HG03066 (cell line): Measurements from ENCODE around the gene PAXX.
A peak's percentile ranks its signal among the peaks of the same experiment; 100 is the strongest.
"Not testable (repeated sequence)": the region's sequence is repeated elsewhere in the genome, so short reads cannot be mapped to it uniquely, and the experiment has no call there.

ENCODE experiments used
- ATAC-seq: cut with Tn5 transposase; IDR thresholded peaks from one replicate; pipeline ENCODE4 v1.9.1; 2021; ENCODE audit warnings: low read depth; ENCODE audit not compliant: unreplicated experiment

PAXX gene

DNA sequence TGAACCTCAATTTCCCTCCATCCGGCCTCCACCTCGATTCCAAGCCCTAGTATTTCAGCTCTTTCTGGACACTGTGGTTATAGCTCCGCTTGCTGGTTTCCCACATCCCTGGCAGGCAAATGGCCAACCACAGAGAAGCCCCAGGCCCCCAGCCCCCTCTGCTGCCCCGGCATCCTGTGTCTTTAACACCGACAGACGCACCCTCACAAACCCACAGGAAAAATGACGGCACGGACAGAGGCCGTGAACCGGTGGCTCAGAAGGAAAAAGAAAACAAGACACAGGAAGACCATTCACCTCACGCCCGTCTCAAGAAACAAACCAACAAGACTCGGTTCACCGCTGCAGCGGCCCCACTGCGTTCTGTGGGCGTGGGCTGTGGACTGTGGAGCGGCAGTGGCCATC, 5.6 kb downstream of the PAXX start:
- ATAC-seq = no peak

DNA sequence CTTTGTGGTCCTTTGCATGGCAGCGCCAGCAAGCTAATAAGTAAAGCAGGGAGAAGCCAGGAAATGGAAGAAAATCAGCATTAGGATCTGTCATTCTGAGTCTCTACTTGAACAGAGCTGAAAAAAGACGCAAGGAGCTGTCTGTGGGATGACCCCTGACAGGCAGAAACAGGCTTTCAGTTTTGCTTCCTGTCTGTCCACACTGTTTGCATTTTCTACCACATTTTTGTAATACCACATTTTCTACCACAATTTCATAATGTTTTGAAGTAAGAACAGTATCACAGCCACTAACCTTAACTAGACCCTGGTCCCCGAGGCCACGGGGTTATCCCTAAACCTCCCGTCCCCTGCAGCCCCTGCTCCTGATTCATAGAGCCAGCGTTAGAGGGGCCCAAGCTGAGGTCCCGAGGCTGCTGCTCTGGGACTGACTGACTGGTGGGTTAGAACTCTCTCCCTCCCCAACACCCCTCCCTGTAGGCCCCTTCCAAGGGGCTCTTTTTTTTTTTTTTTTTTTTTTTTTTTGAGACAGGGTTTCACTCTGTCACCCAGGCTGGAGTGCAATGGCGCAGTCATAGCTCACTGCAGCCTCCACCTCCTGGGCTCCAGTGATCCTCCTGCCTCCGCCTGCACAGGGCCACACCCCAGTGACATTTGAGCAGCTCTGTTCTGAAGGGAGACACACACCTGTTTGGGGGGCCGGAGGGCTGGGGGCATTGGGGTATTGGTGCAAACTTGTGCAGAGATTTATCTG, 8.1 kb downstream of the PAXX start:
- ATAC-seq = peak; percentile 80

DNA sequence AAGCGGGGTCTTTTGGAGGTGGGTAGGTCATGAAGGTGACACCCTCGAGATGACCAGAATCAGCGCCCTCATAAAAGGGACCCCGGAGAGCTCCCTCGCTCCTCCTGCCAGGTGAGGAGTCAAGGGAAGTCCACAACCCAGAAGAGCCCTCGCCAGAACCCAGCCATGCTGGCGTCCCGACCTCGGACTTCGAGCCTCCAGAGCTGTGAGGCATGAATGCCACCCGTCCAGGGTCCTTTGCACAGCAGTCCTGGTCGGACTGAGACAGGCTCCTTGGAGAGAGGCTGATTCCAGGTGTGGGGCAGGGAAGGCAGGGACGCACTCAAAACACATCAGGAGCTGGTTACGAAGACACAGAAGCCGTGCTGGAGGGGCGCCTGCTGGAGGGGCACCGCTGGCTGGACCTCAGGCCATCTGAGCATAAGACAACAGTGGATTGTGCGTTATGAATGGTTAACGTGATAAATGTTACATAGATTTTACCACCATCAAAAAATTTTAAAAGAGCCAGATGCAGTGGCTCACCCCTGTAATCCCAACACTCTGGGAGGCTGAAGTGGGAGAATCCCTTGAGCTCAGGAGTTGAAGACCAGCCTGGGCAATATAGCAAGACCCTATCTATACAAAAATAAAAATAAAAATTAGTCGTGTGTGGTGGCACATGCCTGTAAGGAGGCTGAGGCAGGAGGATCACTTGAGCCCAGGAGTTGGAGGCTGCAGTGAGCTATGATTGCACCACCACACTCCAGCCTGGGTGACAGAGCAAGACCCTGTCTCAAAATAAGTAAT, 9.8 kb downstream of the PAXX start:
- no peak for ATAC-seq

DNA sequence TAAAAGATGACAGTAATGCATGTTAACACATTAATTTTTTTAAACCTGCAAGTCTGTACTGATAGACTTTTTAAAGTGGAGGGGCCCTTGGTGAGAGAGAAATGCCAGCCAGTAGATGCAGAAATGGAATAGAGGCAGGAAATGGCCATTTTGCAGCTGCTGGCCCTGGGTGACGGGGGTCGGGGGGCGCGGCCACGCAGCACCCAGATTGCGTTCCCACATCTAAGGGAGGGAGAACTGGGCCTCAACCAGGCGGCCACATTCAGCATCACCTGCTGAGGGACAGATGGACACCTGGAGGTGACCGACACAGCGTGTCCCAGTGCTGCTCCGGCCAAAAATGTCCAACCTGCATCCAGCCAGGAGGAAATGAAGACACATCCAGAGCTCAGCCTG, 10.4 kb downstream of the PAXX start:
- ATAC-seq = no peak

DNA sequence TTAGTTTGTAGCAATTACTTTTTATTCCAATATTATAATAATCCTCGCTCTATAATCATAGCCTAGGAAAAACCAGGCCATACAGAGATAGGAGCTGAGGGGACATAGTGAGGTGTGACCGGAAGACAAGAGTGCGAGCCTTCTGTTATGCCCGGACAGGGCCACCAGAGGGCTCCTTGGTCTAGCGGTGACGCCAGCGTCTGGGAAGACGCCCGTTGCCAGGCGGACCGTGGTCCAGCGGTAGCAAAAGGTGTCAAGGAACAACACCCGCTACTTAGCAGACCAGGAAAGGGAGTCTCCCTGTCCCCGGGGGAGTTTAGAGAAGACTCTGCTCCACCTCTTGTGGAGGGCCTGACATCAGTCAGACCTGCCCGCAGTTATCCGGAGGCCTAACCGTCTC, 12.1 kb downstream of the PAXX start:
- not testable (repeated sequence) for ATAC-seq

DNA sequence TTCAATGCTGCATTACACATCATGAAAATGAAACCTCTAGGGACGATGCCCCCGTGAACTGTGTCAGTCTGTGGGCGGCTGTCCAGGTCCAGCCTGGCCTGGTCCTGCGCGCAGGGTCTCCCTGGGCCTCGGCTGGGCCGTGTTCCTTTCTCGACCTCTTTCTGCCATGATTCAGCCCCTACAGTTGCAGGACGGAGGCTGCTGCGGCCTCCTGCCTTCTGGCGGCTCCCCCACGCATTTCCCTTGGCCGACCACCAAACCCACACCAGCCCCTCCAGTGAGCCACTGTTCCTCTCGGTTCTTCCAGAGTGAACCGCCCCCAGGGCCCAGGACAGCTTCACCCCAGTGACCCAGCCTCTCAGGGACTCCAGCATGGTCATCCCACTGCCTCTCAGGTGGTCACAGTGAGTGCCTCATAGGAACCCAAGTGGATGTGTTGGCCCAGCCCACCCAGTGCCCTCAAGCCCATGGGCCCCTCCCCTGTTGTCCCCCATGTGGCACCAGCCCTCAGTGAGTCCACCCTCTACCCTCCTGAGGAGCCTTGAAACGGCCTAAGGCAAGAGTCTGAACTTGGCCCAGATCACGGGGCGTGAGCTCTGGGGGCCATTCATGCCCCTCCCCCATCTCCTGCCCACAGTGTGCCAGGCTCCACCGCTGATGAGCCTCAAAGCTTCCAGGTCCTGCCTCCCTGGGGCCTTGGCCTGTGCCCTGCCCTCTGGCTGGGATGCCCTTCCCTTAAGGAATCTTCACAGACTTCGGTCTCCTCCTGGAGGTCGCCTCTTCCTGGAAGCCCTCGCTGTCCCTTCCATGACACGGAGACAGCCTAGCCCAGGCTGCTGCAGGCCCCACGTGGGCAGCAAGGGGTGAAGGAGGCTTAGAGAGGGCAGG, 14.1 kb downstream of the PAXX start:
- ATAC-seq = no peak

DNA sequence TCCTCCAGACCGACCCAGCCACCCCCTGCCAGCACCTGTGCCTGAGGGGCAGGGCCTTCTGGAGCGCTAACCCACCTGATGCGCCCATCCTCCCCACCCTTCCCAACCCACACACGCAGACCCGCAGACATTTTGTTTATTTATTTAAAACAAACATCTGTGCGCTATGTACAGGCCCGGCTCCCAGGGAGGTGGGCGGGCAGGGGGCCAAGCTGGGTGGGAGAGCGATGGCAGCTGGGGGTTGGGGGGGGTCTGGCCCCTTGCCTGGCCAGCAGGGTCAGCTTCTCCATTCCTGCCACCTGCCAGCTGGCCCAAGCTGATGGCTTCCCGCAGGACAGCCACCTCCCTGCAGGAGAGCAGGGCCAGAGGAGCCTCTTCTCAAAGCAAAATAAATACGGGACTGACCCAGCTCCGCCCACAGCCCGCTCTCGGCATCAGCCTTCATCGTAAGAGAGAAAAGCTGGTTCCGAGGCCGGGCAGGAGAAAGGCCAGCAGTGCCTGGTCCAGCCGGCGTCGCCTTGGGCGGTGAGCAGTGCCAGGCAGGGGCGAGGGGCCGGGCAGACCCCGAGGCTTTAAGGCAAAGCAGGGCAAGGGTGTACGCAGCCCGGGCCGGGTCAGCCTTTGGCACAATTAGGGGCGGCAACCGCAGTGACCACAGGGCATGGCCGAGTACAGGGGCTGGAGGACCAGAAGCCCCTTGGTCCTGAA, 15.0 kb downstream of the PAXX start:
- no peak for ATAC-seq

DNA sequence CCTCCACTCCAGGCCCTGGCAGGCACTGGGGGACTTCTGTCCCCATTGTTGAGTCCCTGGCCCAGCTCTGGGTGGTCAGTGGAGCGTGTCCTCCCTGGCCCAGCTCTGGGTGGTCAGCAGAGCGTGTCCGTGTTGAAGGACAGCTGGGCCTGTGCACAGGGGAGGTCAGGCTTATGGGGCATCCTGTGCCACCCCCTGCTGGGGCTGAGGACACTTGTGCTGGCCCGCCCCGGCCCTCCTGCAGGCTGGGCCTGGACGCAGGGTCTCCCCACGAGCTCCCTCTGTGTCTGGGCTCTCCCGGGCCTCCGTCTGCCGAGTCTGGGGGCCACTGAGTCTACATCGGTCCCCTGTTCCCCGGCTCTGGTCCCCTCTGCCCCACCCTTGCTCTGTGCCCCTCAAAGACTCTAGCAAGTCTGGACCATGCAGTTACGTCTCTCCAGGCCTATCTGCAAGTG, 15.6 kb downstream of the PAXX start:
- ATAC-seq = no peak

DNA sequence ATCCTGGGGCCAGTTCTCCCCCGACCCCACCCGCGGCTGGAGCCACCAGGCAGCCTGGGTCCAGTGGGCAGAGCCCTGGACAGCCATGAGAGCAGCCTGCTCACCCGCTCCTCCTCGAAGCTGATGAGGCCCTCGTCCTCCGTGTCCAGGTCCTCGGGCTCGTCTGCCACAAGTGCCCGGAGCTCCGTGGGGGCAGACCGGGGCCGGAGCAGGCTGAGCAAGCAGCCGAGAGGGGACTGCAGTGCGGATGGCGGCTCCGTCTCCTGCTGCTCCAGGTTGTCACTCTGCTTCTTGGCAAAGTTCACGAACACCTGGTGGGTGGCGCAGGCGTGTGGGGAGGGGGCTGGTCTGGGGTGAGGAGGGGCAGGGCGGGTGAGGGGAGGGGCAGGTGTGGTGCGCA, 16.1 kb downstream of the PAXX start:
- no peak for ATAC-seq

DNA sequence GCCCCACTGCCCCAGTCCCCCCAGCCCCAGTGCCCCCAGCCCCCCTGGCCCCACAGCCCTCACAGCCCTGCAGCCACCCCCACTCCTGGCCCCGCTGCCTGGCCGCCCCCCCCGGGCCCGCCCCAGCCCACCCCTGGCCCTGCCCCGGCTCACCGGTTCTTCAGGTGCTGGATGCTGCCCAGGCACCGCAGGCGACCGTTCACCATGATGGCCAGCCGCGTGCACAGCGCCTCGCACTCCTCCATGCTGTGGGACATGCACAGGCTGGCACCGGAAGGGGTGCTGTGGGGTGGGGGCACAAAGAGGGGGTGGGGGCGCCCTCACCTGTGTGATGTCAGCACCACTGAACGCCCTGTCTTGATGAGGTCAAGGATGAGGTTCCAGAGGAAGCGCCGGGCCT, 17.0 kb downstream of the PAXX start:
- no peak for ATAC-seq

DNA sequence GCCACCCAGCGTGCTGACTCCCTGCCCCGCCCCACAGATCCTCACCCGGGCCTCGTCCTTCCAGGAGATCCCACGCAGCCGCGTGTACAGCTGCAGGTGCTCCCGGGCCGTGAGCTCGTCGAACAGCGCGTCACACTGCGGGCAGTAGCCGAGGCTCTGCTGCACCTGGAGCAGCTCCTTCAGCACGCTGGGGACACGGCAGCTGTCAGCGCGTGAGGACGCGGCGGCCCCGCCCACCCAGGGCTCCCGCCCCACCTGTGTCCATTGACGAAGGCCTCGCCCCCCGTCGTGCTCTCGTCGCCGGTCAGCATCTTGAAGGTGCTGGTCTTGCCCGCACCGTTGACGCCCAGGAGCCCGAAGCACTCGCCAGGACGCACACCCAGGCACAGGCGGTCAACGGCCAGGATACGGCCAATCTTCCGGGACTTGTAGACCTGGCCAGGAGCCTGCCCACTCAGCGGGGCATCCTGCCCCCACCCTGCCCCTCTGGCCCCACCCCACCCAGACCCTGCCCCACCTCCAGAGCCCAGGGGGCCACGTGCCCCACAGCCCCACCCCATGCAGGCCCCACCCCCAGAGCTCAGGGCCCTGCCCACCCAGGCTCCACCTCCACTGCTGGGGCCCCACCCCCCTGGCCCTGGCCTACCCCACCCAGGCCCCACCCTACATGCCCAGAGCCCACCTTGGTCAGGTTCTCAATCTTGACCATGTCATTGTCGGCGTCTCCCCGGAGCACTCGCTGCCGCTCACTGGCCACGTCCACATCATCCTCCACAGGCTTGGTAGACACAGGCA, 17.9 kb downstream of the PAXX start:
- no peak for ATAC-seq

DNA sequence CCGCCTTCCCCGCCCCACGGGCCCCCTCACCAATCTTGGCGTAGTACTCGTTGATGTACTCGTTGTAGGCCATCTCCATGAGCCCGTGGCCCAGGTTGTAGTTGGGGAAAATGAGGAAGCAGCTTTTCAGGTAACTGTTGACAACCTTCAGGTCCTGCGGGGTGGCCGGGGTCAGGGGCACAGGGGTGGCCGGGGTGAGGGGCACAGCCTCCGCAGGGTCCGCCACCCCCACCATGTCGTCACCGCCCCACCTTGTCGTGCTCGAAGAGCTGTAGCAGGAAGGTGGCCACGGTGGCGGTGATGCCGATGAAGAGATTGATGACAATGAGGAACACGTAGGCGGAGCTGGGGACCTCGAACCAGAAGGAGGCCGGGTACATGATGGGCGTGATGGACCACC, 18.9 kb downstream of the PAXX start:
- ATAC-seq = no peak

DNA sequence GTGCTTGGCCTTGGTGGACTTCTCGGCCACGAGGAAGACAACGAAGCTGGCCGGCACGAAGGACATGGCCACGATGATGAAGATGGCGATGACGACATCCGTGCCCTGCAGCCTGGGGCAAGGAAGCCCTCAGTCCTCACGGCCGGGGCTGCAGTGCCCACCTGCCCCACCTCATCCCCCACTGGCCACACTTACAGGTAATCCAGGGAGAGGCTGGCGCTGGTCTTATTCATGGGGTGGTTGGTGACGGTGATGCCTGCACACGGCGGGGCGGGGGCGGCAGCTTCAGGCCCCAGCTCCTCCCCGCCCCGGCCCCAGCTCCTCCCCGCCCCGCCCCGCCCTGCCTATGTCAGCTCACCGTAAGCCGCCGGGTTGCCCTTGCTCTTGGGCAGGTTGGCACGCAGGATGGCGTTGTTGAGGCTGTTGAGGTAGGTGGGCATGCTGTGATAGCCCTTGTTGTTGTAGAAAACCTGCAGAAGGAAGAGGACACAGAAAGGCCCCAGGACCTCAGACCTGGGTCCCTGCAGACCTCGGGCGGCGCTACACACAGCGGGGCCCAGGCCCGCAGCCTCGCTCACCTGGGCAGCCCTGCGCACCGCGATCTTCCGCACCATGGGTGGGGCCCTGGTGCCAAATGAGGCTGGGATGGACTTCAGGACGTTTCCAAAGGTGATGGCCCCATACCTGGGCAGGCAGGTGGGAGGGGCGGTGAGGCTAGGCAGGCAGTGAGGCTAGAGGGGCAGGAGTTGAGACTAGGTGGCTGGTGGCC, 19.9 kb downstream of the PAXX start:
- ATAC-seq = no peak

DNA sequence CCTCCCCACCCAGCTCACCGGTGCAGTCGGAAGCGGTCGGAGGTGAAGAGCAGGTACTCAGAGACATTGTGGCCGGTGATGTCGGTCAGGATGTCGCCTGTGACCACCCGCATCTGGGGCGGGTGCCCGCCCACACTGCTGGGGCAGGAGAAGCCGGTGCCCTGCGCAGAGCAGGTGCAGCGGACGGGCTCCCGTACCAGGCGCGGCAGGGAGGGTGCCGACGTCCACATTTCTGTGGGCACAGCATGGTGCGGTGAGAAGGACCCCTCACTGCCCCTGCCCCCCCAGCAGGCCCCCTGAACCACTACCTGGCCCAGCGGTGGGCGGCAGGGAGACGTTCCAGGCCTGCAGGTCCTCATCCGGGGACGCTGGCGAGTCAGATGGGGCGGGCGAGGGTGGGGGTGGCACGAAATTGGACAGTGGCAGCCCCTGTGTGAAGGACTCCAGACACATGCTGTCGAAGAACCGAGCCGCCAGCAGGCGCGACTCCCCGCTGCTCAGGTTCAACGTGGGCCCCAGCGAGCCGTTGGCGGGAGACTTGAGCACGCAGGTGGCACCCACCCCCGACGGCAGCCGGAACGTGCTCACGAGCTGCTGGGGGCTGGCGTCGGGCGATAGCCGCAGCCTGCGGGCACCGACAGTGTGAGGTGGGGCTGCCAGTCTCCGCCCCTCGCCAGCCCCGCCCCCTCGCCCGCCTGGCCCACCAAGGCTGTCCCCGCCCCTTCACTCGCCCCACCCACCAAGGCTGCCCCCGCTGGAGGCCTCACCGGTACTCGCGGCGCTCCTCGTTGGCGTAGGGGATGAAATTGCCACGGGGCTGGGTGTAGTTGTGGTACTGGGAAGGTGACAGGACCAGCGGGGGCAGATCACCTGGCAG, 20.7 kb downstream of the PAXX start:
- ATAC-seq = no peak

DNA sequence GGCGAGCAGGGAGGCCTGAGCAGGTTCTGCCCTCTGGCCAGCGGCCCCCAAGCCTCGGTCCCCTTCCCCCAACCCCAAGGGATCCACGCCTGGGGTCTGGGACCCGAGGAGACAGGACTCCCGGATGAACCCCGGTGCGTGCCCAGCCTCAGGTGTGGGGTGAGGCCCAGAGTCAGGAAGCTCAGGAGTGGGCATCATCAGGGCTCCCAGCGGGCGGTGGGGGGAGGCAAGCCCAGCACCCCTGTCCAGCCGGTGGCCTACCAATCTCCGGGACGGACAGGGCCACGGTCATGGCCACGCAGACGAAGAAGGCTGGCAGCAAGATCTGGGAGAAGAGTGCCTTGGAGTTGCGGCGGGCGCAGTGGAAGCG, 21.3 kb downstream of the PAXX start:
- ATAC-seq = no peak

DNA sequence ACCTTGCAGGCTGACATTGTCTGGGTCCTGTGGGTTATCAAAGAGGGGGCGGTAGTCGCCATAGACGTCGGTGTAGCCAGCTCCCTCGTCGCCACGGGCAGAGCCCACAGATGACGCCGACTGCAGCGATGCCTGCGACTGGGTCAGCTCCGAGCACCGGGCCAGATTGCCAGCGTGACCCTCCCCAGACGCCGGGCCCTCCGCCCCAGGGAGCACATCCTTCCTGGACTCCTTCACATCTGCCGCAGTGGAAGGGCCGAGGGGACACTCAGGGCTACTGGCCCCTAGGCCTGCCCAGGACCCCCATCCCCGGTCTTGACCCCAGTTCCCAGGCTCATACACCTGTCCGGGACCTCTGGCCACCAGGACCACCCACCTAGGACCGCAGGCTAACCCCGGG, 21.9 kb downstream of the PAXX start:
- no peak for ATAC-seq

DNA sequence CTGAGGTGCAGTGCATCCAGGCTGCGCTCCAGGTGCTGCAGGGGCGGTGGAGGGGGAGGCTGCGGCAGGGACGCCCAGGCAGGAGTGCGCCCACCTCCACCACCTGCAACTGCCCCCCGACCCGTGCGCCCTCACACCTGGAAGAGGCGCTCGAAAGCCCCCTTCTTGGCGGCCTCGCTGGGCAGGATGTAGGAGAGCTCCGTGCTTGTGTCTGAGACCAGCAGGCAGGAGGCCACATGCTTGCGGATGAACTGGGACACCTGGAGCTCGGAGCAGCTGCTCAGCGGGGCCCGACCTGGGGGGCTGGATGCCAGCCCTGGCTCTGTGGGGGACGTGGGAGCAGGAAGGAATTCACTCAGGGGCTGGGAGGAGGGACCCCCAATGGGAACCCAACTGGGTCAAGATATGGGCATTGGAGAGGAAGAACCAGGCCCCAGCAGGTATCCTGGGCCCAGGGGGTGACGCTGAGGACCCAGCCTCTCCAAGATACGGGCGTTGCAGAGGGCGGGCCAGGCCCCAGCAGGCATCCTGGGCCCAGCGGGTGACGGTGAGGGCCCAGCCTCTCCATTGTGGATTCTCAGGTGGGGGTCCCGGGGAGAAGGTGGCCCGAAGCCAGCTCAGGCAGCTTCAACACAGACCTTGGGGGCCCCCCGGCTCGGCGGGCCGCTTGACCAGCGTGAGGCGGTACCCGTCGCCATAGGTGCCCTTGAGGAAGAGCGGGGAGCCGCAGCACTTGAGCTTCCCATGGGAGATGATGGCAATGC, 22.7 kb downstream of the PAXX start:
- ATAC-seq = no peak
